Activated effector memory CD4-positive, alpha-beta T cell treated with anti-CD3 and anti-CD28 coated beads, Interleukin-2, amount 50 U/mL, for 16 hours (primary cell): Measurements from ENCODE around the gene WDR83.

Experiments
- DNase-seq: peaks from one replicate; pipeline ENCODE4 v3.0.0-alpha.2; 2020

WDR83 gene

DNA sequence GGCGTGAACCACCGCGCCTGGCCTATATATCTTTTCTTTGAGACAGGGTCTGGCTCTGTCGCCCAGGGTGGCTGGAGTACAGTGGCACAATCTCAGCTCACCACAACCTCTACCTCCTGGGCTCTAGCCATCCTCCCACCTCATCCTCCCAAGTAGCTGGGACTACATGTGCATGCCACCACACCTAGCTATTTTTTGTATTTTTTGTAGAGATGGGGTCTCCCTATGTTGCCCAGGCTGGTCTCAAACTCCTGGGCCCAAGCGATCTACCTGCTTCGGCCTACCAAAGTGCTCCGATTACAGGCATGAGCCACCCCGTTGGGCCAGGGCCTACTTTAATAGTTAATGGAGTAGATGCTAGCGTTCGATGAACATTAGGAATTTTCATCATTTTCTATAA lies 53.7 kb downstream of the WDR83 start:
- DNase-seq, result no peak

DNA sequence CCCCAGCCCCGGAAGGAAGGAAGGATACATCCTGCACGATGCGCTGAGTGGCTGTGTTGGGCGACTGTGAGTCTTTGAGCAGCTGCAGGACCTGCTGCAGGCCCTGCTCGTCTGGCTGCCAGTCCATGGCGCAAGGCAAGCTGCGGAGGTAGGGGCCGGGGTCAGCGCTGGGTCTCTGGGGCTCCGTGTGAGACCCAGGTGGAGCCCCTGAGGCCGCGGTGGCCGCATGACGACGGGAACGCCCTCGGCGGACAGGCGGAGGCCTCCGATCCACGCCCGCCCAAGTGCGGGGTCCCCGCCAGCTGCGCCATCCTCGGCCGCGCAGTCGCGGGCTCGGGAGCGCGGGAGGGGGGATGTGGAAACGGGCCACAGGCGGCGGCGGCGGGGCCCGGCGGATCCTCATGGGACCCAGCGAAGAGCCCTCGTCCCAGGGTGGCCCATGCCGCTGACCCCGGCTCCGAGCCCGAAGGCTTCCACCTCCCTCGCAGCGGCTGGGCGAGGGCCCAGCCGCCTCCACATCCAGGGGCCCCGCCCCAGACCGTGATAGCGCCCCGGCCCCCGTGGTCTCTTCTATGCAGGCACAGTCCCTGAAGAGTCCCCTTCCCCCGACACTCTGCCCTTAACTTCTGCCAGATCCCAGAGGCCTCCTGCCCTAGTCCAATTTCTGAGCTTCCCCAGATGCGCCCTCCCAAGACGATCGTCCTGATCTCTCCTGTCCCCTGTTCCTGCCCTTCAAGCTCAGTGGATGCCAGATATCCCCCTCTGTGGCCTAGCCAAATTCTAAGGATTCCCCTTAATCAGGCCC lies 54.4 kb downstream of the WDR83 start:
- peak; percentile 70 for DNase-seq

DNA sequence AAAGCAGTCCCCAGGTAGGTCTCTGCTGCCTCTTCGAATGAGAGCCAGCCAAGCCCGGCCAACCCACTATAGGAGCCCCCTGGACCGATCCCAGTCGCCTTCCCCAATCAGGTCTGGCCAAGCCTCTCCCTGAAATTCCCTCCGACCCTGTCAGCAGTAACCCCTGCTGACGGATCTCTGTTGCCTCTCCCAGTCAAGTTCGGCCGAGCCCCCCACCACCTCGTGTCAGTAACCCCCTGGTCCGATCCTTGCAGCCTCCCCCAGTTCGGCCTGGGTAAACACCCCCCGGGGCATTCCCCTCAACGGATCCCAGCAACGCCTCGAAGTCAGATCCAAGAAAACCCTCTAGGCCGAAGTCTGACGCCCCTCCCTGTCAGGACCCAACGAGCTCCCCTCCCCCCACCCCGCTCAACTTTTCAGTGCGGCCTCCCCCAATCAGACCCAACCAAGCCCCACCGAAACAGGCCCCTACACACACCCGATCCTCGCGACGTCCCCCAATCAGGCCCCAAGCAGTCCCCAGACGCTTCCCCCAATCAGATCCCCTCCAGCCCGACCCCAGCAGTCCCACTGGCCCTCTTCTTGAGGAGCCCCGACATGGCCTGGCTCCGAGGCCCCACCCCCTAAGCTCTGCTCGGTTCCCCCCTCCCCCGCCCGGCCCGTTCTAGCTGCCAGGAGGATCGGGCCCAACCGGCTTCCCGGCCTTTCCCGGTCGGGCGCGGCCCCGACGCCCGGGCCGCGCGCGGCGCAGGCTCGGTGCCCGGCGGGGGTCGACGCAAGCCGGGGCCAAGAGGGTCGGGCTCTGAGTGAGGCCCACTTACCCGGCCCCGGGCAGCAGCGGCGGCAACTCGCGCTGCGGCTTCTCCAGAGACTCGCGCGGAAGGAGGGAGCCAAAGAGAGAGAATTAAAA lies 55.3 kb downstream of the WDR83 start:
- DNase-seq, result peak; percentile 80

DNA sequence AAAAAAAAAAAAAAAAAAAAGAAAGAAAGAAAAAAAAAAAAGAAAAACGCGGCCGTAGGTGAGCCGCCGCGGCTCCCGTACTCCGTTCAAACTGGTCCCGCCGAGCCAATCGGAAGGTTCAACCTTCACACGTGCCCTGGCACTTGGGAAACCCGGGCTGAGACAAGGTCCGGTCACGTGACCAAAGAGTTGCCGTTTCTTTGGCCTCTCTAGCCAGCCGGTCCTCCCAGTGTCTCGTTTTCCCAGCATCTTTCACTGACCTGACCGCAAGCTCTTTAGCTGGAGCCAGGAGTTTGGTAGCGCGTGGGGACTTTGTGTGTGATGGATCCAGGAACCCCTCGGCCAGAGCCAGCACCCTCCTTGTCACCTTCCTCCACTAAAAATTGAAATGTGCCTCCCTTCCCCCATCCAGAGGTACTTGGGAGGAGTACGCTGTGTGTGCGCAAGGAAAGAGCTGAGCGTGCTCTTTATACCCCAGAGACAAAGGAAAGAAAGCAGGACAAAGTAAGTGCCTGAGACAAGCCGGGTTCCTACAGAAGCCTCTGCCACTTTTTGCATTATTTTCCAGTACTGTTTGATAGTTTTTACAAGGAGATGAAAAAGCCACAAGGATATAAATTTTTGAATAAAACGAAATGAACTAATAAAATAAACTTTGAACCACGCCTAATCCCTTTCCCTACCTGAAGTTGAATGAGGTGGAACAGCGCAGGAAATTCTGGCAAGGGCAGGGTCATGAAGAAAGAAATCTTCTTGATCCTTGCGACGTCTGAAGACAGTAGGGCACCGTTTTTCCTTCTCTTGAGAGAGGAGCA lies 56.2 kb downstream of the WDR83 start:
- DNase-seq, result peak; percentile 97

DNA sequence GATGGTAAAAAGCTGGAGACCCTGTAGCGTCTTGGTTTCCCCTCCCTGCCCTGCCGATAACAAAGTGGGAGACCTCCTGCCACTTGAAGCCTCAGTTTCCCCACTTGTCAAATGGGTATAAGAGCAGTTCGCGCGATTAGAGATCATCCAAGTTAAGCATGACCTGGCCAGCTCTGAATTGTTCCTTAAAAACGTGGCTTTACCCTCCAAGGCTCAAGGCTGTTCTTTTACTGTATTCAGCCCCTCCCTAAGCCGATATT lies 56.7 kb downstream of the WDR83 start:
- DNase-seq, result no peak

- DNase-seq, result peak; percentile 88
Measured at GRCh38 chr19:12723641-12724426, 57.2 kb downstream of the WDR83 start, which contains the start of gene TNPO2. TNPO2 (minus strand) TSS chr19:12723932; CDS start chr19:12720977, 2,955 bp downstream.
